Esophagus muscularis mucosa (tissue), 4 donors: ENCODE measurements around the gene ALCAM.

Experiments used
- CTCF ChIP-seq, 3 experiments: fragments of 200-600 bp in 2 of 3; fragments of 450-650 bp in 1 of 3; sonication (generic) in 2 of 3; IDR thresholded peaks; one replicate each; pipeline ENCODE4 v1.5.1; 2017 to 2019; ENCODE audit warnings: antibody characterized with exemption in 3 of 3, mild to moderate bottlenecking in 2 of 3, moderate library complexity in 1 of 3
- EP300 ChIP-seq: sonication (generic); formaldehyde crosslinking; IDR thresholded peaks from one replicate; pipeline ENCODE4 v1.6.1; 2017; ENCODE audit warnings: antibody characterized with exemption
- POLR2AphosphoS5 ChIP-seq, 2 donors: sonication (generic); formaldehyde crosslinking; IDR thresholded peaks; one replicate each; pipeline ENCODE4 v1.6.1; 2017; ENCODE audit warnings: antibody characterized with exemption in 2 of 2

GRCh38 chr3:105397974-105398373 is 31.3 kb downstream of the ALCAM start:
- TF ChIP-seq CTCF (IDR thresholded peaks at IDR 0.05) (no peak), POLR2AphosphoS5 (IDR thresholded peaks at IDR 0.05) (no peak), EP300 (no peak)
